Spinal cord (tissue), 4 donors: ENCODE results near the gene PDE9A. TPM values are rescaled to one million over a fixed set of nuclear protein-coding genes. Genes with fewer than 3 reads are reported as not detected.

Source experiments
- polyA plus RNA-seq, 2 donors: library from polyadenylated mRNA; unstranded; fragments of 120-200 nt; gene quantifications; one replicate each; pipeline ENCODE4 v1.2.1, GENCODE V29; 2013; ENCODE audit not compliant: insufficient read length in 2 of 2
- total RNA-seq, 2 donors: library from RNA; depleted of rRNA in 1 of 2; stranded (reverse); fragments of 120-200 nt in 1 of 2; fragments of >200 nt in 1 of 2; gene quantifications; one replicate each; pipeline versions ENCODE4 v1.2.3 to v1.2.4, GENCODE V29; 2013 to 2014

The PDE9A gene
- total and polyA plus RNA-seq, 4 donors: 13.4 to 44.2 (median 28.1) TPM

Other genes with a start within 250 kb of the PDE9A start
- under 1 TPM in 1 of 2 donors, not detected in 1; 0.06 TPM for gene UBASH3A, start 249.7 kb upstream of the PDE9A start, total RNA-seq
- not detected for gene UBASH3A, start 249.7 kb upstream of the PDE9A start, polyA plus RNA-seq
- gene RSPH1, start 157.4 kb upstream of the PDE9A start, total RNA-seq: 10 to 100 TPM in 1 of 2 donors, 1 to 10 TPM in 1; 3.7 to 14.3 TPM
- gene RSPH1, start 157.4 kb upstream of the PDE9A start, polyA plus RNA-seq: 10 to 100 TPM; 24.8 to 37.5 TPM
- 10 to 100 TPM in 1 of 2 donors, 1 to 10 TPM in 1; 8.4 to 16.6 TPM for gene SLC37A1, start 139.8 kb upstream of the PDE9A start, total RNA-seq
- 10 to 100 TPM; 28.4 to 32.3 TPM for gene SLC37A1, start 139.8 kb upstream of the PDE9A start, polyA plus RNA-seq
- gene WDR4, start 225.9 kb downstream of the PDE9A start, total RNA-seq: 1 to 10 TPM; 7.7 to 9.0 TPM
- 10 to 100 TPM; 10.9 to 16.3 TPM for gene WDR4, start 225.9 kb downstream of the PDE9A start, polyA plus RNA-seq
- gene NDUFV3, start 239.7 kb downstream of the PDE9A start, total RNA-seq: 10 to 100 TPM; 34.0 to 44.0 TPM
- gene NDUFV3, start 239.7 kb downstream of the PDE9A start, polyA plus RNA-seq: 10 to 100 TPM; 25.9 to 38.2 TPM